GM12872 (cell line): Measurements from ENCODE around the gene LEMD3.

ENCODE experiments used
- CTCF ChIP-seq: IDR thresholded peaks from 3 replicates; pipeline ENCODE4 v1.5.1; 2011; ENCODE audit warnings: low read depth, mild to moderate bottlenecking, low read length, moderate library complexity; ENCODE audit not compliant: insufficient read depth

Gene LEMD3

GRCh38 chr12:65238609-65239008, 69.2 kb downstream of the LEMD3 start:
- no peak for TF ChIP-seq CTCF

- no peak for TF ChIP-seq CTCF
Observed at GRCh38 chr12:65248656-65249633, 79.6 kb downstream of the LEMD3 start.

GRCh38 chr12:65252515-65252914, 83.1 kb downstream of the LEMD3 start:
- TF ChIP-seq CTCF: no peak

- no peak for TF ChIP-seq CTCF
Observed at GRCh38 chr12:65257986-65258385, 88.6 kb downstream of the LEMD3 start.

- TF ChIP-seq CTCF: no peak
Observed at GRCh38 chr12:65259501-65259900, 90.1 kb downstream of the LEMD3 start.

GRCh38 chr12:65263777-65264176, 94.4 kb downstream of the LEMD3 start:
- no peak for TF ChIP-seq CTCF

GRCh38 chr12:65266408-65266807, 97.0 kb downstream of the LEMD3 start:
- no peak for TF ChIP-seq CTCF
